Measurements from ENCODE around the gene ZNF615.
"Not testable (repeated sequence)": the region's sequence is repeated elsewhere in the genome, so short reads cannot be mapped to it uniquely, and the experiment has no call there.

ZNF615 gene

GRCh38 chr19:52007806-52008557 is at the start of gene ZNF615:
Gene ZNF615, minus strand, starts transcription at chr19:52008211. Its CDS starts 4,500 bp downstream, at chr19:52003711.
- DNase-seq (ENCODE audit: low read depth): peak; percentile 69

GRCh38 chr19:52056480-52056879 is 48.5 kb upstream of the ZNF615 start:
- not testable (repeated sequence) for DNase-seq (ENCODE audit: low read depth)

- not testable (repeated sequence) for DNase-seq (ENCODE audit: low read depth)
Observed at GRCh38 chr19:52051736-52052135, 43.7 kb upstream of the ZNF615 start.

GRCh38 chr19:52048555-52049501 is 40.8 kb upstream of the ZNF615 start, which contains the start of gene ZNF432:
Gene ZNF432, minus strand, starts transcription at chr19:52048838. Its CDS starts 1,970 bp downstream, at chr19:52046868.
- DNase-seq (ENCODE audit: low read depth): peak; percentile 86

DNA sequence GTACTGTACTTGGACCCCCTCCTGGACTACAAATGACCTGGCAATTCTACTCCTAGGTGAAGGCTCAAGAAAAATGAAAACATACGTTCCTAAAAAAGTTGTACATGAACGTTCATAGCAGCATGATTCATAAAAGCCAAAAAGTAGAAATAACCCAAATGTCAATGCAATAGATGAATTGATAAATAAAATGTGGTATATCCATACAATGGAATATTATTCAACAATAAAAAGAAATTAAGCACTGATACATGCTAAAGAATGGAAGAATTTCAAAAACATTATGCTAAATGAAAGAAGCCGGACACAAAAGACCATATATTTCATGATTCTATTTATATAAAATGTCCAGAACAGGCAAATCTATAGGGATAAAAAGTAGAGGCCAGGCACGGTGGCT is 31.2 kb upstream of the ZNF615 start:
- DNase-seq (ENCODE audit: low read depth): no peak

GRCh38 chr19:52034051-52034728 is 26.2 kb upstream of the ZNF615 start:
- no peak for DNase-seq (ENCODE audit: low read depth)

- no peak for DNase-seq (ENCODE audit: low read depth)
Observed at GRCh38 chr19:52028780-52029123, 20.7 kb upstream of the ZNF615 start.

DNA sequence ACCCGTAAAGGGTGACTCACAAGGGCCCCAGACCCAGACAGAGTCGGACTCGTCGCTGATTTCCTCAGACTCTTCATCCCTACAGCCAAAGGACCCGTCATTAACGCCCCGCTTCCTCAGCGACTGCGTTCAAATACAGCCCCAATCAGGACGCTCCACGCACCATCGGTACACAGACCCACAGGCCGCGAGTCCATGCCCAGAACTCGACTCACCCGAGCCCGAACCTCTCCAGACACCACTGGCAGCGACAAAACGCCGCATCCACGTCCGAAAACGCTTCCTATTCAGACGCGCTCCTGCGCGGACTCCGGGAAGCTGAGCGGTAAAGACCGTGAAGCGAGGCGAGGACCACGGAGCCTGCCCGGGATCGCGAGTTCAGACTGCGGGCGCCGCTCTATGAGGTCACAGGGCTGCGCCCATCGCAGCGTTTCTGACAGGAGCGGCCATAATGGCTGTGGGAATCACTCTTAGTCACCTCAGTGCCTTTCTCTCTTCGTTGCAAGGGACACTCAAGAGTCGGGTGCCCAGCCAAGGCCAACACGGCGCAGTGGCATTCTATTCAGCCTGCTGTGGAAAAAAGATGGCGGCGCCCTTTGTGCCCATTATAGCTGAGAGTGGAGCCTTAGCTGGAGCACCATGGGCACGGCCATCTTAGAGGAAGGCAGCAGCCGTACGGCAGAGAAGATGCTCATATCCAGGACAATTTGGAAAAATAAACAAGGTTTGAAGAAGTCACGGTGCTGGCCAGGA is 20.2 kb upstream of the ZNF615 start, which contains the start of gene ZNF614:
TSS of gene ZNF614 (minus strand) at position 353 of the 753 bp plus-strand sequence. CDS start 2,634 bp downstream, outside the sequence.
- peak; percentile 53 for DNase-seq (ENCODE audit: low read depth)

DNA sequence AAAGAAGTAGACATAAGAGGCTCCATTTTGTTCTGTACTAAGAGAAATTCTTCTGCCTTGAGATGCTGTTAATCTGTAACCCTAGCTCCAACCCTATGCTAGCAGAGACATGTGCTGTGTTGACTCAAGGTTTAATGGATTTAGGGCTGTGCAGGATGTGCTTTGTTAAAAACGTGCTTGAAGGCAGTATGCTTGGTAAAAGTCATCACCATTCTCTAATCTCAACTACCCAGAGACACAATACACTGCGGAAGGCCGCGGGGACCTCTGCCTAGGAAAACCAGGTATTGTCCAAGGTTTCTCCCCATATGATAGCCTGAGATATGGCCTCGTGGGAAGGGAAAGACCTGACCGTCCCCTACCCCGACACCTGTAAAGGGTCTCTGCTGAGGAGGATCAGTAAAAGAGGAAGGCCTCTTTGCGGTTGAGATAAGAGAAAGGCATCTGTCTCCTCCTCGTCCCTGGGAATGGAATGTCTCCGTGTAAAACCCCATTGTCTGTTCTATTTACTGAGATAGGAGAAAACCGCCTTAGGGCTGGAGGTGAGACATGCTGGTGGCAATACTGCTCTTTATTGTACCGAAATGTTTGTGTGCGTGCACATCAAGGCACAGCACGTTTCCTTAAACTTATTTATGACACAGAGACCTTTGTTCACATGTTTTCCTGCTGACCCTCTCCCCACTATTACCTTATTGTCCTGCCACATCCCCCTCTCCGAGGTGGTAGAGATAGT is 18.4 kb upstream of the ZNF615 start:
- DNase-seq (ENCODE audit: low read depth): not testable (repeated sequence)

DNA sequence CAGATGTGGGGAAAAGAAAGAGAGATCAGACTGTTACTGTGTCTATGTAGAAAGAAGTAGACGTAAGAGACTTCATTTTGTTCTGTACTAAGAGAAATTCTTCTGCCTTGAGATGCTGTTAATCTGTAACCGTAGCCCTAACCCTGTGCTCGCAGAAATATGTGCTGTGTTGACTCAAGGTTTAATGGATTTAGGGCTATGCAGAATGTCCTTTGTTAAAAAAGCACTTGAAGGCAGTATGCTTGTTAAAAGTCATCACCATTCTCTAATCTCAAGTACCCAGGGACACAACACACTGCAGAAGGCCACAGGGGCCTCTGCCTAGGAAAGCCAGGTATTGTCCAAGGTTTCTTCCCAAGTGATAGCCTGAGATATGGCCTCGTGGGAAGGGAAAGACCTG is 16.5 kb upstream of the ZNF615 start:
- DNase-seq (ENCODE audit: low read depth): not testable (repeated sequence)

- no peak for DNase-seq (ENCODE audit: low read depth)
Observed at GRCh38 chr19:52022193-52022592, 14.2 kb upstream of the ZNF615 start.

GRCh38 chr19:52020506-52020905 is 12.5 kb upstream of the ZNF615 start:
- no peak for DNase-seq (ENCODE audit: low read depth)

DNA sequence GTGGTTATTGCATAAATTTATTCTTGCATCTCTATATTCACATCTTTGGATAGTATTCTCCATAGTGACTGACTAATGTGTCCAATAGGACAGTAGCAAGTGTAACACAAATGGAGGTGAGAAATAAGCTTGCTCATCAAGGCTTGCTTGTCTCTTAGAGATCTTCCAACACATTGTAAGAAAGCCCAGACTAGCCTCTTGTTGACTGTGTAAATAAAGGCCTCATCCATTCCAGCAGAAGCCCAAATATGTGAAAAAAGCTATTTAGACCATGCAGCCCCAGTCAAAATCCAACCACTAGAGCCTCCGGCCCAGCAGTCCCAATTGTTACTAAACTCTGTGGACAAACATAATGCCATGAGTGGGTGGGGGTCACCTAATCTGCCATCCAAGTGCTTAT is 2.7 kb upstream of the ZNF615 start:
- no peak for DNase-seq (ENCODE audit: low read depth)

DNA sequence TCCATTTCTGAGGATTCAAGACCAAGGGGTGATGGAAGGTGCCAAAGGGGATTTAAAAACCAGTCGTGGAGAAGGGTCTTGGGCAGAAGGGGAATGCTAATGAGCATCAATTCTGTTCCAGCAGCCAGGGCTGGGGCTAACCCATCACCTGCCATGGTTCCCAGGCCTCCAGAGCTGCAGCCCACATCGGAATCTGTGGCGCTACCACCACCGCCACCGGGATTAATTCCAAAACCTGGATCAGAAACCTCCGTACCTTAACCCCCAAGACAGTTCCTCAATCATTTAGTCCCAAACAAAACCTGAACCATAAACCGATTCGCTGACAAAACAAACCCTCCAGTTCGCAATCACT is 583 bp downstream of the ZNF615 start:
- DNase-seq (ENCODE audit: low read depth): no peak

GRCh38 chr19:51994048-51994644 is 13.9 kb downstream of the ZNF615 start:
- no peak for DNase-seq (ENCODE audit: low read depth)

DNA sequence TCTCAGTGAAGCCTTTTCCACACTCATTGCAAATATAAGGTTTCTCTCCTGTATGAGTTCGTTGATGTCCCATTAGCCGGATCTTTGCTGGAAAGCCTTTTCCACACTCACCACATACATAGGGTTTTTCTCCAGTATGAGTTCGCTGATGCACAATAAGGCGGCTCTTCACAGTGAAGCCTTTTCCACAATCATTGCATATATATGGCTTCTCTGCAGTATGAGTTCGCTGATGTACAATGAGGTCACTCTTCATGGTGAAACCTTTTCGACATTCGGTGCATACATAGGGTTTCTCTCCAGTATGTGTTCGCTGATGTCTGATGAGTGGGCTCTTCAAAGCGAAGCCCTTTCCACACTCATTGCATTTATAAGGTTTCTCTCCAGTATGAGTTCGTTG is 14.6 kb downstream of the ZNF615 start:
- no peak for DNase-seq (ENCODE audit: low read depth)

DNA sequence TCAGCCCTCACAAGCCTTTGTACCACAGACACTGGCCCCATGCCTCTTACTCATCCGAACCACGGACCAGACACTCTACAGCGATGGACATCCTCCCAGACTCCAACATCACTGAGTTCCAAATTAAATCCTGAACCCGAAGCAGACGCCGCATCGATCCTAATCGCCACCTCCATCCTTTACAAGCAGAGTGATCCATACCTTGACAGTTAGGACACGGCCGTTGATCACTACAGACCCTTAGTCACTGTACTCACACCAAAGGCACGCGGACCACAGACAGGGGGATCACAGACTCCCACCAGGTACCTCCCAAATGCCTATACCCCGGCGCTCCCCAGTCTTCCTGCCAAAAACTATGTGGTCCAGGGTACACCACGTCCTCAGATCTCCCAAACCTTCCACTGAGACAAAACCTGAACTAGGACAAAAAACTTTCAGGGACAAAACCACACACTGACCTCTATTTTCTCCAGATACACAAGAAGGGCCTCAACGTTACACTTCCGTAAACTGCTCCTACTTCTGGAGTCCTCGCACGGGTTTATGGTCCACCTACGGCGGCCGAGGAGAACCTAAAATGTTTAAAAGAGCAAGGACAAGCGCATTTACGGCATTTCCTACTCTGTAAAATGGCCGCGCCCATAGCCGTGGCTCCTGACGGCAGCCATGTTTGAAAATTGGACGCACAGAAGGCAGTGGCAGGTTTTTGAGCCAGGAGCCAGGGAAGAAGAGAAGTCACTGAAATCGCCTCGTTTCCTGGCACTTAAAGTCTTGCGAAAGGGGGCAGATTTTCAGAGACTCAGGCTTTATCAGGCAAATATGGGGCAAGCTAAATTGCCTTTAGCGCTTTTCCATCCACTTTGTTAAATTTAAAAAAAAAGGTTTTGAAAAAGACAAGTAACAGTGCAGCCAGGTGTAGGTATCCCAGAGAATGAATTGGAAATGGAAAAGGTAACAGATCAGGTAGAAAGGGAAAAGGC is 21.4 kb downstream of the ZNF615 start, which contains the start of gene ZNF350:
TSS of gene ZNF350 (minus strand) at position 532 of the 983 bp plus-strand sequence. CDS start 12,480 bp downstream, outside the sequence.
- DNase-seq (ENCODE audit: low read depth): peak; percentile 87

- no peak for DNase-seq (ENCODE audit: low read depth)
Observed at GRCh38 chr19:51983361-51983760, 24.6 kb downstream of the ZNF615 start.

- not testable (repeated sequence) for DNase-seq (ENCODE audit: low read depth)
Observed at GRCh38 chr19:51980926-51981325, 27.1 kb downstream of the ZNF615 start.

Measured in fibroblast of the conjunctiva (primary cell).